ENCODE data around the gene LRIG1.

LRIG1 gene

DNA sequence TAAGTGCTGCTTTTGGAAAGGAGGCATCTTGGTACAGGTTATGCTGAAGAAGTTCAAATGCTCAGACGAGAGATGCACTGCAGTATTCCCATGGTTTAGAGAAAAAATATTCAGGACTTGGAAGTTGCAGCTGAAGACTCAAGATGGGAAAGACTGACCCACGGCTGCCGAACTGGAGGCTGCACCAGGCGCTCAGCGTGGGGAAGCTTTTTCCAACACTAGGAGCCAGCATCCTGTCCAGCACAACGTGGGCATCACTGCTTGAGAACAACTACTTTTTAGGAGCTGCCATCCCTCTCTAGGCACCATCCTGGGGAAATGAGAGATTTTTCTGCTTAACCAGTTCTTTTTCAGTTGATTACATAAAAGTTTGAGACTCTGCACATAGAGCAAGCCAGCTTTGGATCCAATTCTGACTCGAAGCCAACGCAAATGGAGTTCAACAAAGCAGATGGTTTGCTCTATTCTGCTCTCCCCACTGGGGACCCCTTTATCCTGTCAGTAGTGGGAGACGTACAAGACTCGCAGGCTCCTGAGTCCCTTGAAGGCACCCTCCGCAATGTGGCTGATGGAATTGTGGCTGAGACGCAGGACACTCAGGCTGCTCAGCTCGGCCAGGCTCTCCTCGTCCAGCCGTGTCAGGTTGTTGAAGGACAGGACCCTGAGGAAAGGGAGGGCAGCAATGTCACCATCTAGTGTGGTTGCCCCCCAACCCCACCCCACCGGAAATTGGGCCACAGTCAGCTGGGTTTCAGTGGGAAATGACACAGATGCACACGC, 93.8 kb downstream of the LRIG1 start:
- DNase-seq: peak in 5 of 56 donors; percentile 19 to 54 (median 41)

DNA sequence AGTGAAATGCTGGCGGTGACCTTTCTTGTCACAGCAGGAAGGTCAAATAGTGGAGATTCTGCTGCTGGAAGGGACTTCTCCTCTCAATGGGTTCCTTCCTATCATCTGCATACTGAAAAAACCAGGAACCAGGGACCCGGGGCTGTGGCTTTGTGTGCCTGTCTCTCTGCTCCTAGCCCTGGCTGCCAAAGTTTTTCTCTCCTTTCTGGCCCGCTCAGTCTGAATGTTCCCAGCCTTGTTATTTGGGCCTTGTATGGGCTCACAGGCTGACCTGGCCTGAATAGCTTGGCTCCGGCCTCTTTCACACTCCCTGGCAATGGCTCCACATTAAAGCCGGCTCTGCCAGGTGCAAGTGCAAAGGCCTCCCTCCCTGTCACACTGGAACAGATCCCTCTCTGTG, 94.7 kb downstream of the LRIG1 start:
- peak in 41 of 56 donors; percentile 26 to 84 (median 57) for DNase-seq

DNA sequence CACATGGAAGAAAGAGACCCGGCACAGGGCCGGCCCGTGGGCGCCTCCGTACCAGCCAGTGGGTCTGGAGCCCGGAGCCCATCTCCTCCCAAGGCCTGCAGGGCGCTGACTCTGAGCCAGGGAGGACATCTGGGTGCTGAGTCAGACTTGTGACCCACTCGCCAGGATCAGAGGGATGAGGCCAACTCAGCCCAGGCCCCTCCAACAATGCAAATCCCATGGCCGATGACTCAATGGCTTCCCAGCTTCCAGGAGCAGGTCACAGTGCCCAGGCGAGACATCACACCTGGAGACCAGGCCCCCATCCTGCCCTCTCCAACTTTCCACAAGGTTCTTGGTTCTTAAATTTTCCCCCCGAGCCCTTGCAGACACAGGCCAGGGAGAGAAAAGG, 95.1 kb downstream of the LRIG1 start:
- DNase-seq: peak in 33 of 56 donors; percentile 14 to 77 (median 52)

DNA sequence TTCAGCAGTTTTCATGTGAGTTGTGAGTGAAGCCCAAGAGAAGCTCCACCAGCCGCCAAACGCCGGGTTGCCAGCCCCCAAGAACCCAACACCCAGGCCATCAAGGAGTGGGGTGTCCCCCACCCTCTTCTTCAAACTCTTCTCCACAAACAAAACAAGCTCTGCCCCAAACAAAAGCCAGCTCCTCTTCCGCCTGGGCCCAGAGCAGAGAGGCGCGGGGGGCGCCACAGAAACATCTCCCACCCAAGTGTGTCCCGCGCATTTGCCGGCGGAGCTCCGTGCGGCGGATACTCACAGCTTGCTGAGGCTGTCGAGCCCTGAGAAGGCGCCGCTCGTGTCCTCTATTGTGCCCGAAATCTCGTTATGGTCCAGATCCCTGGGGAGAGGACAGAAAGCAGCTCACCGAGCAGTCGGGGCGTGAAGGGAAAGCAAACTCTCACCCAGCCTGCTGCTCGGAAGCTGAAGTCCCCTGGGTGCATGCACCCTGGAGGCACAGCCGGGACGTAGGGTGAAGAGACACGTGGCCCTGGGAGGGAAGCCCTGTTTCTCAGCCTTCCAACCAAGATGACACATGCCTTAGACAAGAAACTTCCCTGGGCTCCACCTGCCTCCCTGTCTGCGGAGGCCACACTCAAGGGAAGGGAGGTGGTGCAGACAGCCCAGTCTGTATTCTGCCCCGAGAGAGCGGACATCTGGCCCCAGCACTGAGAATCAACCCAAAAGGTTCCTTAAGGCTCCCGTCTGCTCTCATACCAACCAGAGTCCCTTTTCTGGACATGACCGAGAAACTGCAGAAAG, 95.7 kb downstream of the LRIG1 start:
- DNase-seq: no peak

DNA sequence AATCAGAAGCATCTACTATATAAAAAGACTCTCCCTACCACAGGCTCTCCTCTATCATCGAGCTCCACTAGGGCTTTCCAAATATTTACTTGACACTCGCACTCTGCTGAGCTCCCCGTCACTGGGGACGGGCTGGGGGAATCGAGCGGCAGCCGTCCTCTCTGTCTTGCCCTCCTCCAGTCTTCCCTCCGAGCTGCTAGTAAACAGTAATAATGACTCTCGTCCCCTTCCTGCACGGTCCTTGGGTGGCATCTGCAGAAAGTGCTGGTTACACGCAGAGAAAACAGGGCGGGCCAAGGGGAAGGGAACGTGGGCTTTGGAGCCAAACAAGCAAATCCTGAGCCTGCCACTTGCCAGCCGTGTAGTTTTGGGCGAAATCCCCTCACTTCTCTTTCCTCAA, 96.6 kb downstream of the LRIG1 start:
- no peak for DNase-seq

DNA sequence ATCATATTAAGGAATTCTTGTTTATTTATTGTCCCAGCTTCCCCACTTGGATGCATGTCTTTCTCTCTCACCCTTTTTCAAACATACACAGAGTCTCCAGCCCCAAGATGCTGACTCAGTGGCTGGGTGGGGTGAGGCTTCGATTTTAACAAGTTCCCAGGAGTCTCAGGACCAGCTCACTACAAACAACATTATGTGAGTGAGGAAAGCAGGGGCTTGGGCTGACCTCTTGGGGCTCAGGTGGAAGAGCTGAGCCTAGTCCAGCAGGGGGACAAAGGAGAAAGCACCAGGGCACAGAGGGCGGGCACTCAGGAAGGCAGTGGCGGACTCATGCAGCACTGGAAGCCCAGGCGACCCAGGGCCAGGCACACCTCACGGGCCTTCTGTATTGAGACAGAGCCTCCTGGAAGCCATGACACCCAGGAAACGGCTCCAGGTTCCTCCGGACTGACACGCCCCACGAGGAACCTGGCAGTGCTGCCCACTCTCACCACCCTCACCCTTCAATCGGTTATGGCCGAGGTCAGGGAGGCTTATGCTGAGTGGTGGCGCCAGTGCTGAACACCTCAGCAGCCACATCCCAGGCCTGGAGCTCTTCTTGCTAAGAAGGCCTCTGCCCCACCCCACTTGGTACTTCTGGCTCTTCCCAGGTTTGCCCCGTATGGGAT, 97.4 kb downstream of the LRIG1 start:
- DNase-seq: no peak

DNA sequence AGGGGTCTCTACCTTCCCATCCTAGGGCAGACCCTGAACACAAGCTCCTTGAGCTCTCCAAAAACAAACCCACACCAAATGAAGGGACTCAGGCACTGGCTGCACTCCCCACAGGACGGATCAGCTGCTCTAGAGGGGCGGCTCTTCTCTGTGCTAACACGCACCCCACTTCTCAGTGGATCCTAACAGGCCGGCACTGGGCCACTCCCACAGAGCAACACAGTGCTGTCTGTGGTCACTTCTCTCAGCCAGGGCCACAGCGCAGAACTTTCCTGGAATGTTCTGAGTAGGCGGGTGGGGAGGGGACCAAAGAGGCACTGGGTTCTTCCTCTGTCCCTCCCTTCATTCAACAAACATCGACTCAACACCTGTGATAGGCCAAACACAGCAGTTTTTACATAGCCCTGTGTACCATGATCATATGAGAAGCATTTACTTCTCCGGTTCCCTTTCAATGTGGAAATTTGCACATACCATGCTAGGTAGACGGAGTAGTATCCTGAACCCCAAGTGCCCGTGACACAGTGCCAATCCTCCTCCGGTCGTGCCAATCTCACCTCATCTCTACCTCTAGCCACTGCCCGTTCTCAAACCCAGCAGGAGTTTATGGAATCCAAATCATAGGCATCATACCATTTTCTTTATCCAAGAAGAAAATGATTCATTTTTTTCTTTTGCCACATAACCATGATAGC, 98.1 kb downstream of the LRIG1 start:
- peak in 3 of 56 donors; percentile 18 to 22 (median 22) for DNase-seq

DNA sequence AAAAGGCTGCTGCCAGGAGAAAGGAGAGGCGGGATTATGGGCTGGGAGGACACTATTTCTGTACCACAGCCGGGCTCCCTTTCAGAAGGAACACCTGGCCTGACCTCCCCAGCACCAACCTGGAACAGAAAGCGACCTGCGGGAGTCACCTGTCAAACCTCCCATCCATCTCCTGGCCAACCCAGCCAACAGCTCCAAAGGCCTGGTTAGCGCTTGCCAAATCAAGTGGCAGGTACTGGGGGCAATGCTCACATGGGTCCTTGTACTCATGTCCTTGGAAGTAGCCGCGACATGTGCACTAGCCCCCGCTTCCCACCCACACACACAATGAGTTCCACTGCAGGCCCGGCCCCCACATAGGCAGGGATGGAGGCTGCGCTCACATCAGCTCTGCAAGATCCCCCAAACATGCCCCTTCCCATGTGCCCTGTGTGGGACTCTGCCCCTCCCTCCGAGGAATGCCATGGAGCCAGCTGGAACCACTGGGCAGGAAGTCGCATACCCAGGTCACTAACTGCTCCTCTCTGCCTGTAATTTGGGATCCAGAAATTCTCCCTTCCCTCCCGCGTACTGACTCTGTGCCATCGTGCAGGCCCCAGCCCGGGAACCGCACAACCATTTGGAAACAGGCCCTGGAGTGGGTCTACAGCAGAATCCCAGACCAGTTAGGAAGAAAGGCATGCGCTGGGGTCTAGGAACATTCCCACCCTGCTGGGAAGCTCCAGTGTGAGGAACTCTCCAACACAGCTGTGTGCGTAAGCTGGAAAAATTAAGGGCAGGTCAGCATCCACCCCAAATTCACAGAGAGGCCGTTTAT, 98.9 kb downstream of the LRIG1 start:
- no peak for DNase-seq

DNA sequence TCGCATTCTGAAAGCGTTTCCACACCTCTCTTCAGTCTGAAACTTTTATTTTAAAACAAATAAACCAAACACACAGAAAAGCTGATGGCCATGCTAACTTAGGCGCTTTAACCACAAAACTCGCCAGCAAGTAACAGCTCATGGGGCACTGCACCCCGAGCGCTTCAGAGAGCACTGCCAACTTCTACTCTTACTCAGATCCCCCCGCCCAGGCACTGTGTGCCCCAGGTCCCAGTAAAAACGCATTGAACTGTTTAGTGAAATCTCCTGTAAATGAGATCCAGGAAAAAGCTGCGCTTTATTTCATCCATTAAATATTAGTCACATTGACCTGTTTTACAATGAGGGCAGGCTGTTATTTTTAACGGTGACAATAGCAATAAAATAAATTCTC, 99.7 kb downstream of the LRIG1 start:
- no peak for DNase-seq

DNA sequence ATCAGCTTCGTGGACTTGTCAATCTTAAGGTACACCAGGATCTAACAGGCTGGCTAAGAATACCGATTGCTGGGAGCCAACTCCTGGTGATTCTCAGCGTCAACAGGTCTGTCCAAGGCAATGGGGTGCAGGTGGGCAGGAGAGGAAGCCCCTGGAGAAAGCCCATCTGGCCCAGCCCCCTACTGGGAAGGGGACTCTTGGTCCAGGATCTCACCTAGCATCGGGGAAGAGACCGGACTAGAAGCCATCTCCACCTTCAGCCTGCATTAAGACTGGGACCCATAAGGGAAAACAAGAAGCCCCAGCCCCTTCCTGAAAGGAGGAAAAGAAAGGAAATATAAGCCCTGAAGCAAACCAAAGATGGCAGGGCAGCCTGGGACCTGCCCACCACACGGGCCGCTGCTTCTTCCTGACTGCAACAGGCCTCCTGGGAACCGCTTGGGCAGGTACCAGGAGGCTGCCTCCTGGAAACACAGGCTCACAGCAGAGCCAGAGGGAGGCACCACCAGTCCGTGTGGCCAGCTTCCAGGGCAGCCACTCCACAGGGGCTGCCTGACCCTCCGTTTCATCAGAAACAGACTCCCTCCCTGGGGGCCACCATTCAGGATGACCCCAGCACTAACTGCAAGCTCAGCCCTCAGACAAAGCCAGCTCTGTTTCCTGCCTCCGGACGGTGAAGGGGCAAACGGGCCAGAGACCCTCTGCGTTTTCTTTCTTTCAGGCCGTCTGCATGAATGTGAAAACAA, 100.2 kb downstream of the LRIG1 start:
- peak in 12 of 56 donors; percentile 23 to 54 (median 38) for DNase-seq

DNA sequence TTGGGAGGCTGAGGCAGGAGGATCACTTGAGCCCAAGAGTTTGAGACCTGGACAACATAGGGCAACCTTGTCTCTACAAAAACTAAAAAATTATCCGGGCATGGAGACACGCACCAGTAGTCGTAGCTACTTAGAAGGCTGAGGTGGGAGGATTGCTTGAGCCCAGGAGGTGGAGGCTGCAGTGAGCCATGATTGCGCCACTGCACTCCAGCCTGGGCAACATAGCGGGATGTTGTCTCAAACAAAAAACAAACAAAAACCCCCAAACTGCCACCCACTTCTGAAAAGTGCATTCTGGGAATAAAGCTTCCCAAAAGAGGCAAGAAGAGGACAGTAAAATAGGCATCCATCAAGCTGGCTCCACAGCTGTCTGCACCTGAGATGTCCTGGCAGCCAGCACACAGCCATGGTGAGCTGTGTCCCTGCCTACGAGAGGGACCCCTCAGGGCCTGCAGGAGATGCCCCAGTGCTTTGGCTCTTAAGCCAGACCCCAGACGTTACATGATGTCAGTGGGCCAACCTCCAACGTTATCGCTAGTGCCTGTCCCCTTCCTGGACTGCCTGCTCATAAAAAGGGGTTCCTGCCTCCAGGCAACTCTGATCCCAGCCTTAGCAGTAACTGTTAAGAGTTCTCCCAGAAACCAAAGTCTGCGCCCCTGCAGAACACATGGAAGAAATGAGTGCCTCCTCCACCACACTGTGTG, 101.1 kb downstream of the LRIG1 start:
- DNase-seq: no peak

DNA sequence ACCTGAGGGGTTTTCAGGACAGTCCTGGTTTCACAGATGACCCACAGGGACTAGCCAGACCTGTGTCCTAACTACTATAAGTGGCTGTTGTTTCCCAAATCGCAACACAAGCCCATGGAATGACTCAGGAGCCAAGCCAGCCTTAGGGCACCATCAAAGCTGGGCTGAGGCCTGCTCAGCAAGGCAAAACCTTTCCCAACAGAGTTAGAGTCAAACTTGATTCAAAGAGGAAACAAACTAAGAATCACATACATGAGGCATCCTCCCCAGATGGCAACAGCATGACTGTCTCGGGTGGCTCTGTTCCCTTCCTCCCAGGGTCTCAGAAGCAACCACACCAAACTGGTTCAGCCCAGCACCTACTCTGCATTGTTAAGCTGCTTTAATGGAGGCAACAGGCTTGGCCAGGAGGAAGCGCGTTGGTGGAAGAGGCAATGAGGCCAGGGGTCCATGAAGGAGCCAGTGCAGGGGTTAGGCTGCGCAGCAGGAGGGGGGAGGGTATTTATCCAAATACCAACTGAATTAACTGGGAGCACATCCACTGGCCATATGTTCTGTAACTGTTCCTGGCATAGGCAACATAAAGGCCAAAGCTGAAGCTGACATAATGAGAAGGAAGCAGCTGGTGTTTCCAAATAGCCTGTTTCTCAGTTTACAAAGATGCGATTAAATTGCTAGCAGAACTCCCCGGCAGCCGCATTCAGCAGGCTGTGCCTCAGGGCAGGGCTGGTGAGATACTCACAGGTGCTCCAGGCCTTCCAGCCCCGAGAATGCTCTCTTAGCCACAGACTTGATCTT, 102.4 kb downstream of the LRIG1 start:
- DNase-seq: peak in 1 of 56 donors; percentile 29

DNA sequence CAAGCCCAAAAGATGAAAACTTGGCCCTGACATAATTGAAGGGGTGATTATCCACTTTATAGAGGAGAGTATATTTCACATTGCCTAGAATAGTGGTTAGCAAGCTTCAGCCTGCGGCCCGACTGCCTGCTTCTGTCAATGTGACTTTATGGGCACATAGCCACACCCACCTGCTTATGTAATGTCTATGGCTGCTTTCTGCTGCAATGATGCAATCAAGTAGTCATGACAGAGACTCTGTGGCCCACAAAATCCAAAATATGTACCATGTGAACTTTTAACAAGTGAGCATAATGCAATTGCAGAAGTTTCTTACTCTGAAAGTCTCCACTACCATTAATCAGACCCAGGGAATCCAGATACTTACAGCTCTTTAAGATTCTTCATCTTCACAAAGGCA, 103.1 kb downstream of the LRIG1 start:
- DNase-seq: no peak

DNA sequence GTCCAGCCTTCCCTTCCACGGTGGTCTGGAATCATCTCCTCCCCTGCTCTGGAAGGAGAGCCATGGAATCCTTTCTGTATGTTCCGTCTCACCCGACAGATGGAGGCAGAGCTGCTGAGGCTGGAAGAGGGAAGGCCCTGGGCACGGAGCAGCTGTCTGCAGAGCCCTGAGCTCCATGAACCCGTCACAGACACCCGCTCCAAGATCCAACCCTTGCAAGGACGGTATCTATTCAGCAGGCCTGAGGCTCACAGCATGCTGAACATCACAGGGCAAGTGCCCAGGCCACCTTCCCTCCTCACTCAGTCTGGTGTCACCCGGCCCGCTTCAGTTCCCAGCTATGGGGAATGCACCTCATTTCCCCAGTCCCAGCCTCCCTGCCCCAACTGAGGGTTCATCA, 103.9 kb downstream of the LRIG1 start:
- DNase-seq: no peak

DNA sequence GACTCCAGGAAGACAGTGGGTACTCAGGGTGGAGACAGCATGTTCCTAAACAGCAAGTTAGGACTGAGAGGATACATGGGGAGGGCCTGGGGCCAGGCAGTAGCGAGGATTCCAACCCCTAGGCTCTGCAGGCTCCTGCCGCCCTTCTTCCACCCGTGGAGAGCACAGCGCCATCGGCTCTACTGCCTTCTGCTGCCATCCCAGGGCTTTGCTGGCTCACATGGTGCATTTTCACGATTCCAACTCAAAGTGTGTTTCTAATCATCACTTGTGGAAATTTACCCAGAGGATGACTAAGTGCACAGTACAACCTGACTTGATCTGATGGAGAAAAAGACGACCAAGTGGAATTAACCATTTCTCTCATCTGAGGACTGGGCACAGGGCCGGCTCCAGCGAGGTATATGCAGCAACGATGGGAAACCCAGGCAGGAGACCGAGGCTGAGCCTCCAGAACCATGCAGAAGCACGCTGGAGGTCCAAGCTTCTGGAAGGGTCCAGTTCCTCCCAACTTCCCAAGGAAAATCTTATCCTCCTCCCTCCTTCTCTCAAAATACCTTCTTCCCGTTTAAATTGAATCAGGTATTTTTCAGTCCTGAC, 104.6 kb downstream of the LRIG1 start:
- DNase-seq: no peak

DNA sequence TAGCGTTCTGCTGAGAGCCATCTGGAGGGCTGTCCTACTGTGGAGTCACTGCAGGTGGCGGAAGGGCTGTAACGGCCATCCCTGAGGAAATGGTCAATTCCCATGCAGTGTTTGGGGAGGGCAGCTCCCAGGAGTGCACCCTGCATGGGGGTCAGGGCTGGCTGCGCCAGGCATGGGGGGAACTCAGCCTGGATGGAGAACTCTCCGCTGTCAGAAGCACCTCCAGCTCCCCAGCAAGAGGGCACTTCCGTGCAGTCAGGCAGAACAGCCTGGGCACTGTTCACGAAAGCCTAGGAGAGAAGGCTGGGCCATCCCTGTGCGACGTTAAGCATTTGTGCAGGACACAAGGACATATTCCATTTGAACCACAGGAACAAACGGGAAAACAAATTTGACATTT, 105.2 kb downstream of the LRIG1 start:
- no peak for DNase-seq

DNA sequence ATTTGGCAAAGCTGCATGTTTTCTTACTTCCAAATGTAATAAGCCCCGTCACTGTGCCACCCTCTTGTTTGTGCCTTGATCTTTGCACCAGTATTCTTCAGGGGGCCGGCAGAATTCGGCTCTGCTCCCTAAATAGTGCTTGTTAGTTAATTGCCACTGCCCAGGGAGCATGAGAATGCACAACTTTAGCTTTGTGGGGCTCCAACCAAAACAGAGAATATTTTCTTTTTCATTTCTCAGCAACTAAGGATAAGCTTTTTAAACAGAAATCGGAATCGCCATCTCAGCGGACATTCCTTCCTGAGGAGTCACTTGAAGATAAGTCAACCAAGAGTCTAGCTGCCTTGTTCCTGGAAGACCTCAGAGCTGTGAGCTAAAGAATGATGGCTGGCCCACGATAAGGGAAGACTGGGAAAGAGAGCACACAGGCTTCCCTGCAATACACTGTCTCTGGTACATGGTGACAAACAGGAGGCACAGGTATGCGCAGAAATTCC, 106.0 kb downstream of the LRIG1 start:
- DNase-seq: peak in 8 of 56 donors; percentile 14 to 50 (median 24)
